DMS53 treated with DMSO at 0.1 percent for 48 hours (cell line): ENCODE measurements around the gene PPIP5K1.
"Not testable (repeated sequence)": the region's sequence is repeated elsewhere in the genome, so short reads cannot be mapped to it uniquely, and the experiment has no call there.

Source experiments
- DNase-seq: peaks from one replicate; lab custom pipeline; 2025; ENCODE audit not compliant: unreplicated experiment; lab: John Stamatoyannopoulos, UW

PPIP5K1 gene

GRCh38 chr15:43547539-43547938, 42.5 kb downstream of the PPIP5K1 start:
- no peak for DNase-seq

GRCh38 chr15:43545426-43545825, 44.6 kb downstream of the PPIP5K1 start:
- DNase-seq: no peak

- DNase-seq: no peak
These were observed 45.7 kb downstream of the PPIP5K1 start for GRCh38 chr15:43544266-43544665.

- no peak for DNase-seq
These were observed 48.2 kb downstream of the PPIP5K1 start for GRCh38 chr15:43541785-43542184.

- DNase-seq: no peak
These were observed 51.9 kb downstream of the PPIP5K1 start for GRCh38 chr15:43538091-43538490.

- no peak for DNase-seq
These were observed 55.1 kb downstream of the PPIP5K1 start for GRCh38 chr15:43534897-43535296.

- not testable (repeated sequence) for DNase-seq
These were observed 57.2 kb downstream of the PPIP5K1 start for GRCh38 chr15:43532826-43533225.

GRCh38 chr15:43531018-43531670, 58.9 kb downstream of the PPIP5K1 start:
- no peak for DNase-seq

GRCh38 chr15:43529587-43530345, 60.2 kb downstream of the PPIP5K1 start:
- no peak for DNase-seq

- DNase-seq: no peak
These were observed 60.9 kb downstream of the PPIP5K1 start for GRCh38 chr15:43529141-43529540.

- DNase-seq: no peak
These were observed 61.4 kb downstream of the PPIP5K1 start for GRCh38 chr15:43528542-43529007.

- DNase-seq: no peak
These were observed 62.0 kb downstream of the PPIP5K1 start for GRCh38 chr15:43527802-43528541.

GRCh38 chr15:43527016-43527801, 62.8 kb downstream of the PPIP5K1 start:
- no peak for DNase-seq

- DNase-seq: no peak
These were observed 63.6 kb downstream of the PPIP5K1 start for GRCh38 chr15:43526261-43526930.

GRCh38 chr15:43525131-43525530, 64.9 kb downstream of the PPIP5K1 start:
- DNase-seq: peak; percentile 18

GRCh38 chr15:43524254-43524845, 65.7 kb downstream of the PPIP5K1 start:
- no peak for DNase-seq

- no peak for DNase-seq
These were observed 66.4 kb downstream of the PPIP5K1 start for GRCh38 chr15:43523646-43524045.

GRCh38 chr15:43522247-43522646, 67.8 kb downstream of the PPIP5K1 start:
- DNase-seq: no peak

- no peak for DNase-seq
These were observed 68.6 kb downstream of the PPIP5K1 start for GRCh38 chr15:43521419-43521818.

- DNase-seq: no peak
These were observed 69.9 kb downstream of the PPIP5K1 start for GRCh38 chr15:43520138-43520537.
